Measurements from ENCODE around the gene OSBPL3.
A peak's percentile ranks its signal among the peaks of the same experiment; 100 is the strongest.

Gene OSBPL3

GRCh38 chr7:24819916-24820689, 159.9 kb downstream of the OSBPL3 start (continued):
- no peak for TF ChIP-seq GLIS2 (tag by site-specific recombination; IDR thresholded peaks at IDR 0.05)
- no peak for TF ChIP-seq TRIM28 (IDR thresholded peaks at IDR 0.05; ENCODE audit: borderline replicate concordance, low read length)
- no peak for TF ChIP-seq HOXC10 (CRISPR knock-in tag; IDR thresholded peaks at IDR 0.05)
- TF ChIP-seq ZBTB8A (tag by site-specific recombination; IDR thresholded peaks at IDR 0.05) = no peak
- TF ChIP-seq ZNF549 (tag by site-specific recombination; IDR thresholded peaks at IDR 0.05) = no peak
- TF ChIP-seq WT1 (tag by site-specific recombination; IDR thresholded peaks at IDR 0.05) = no peak
- TF ChIP-seq ZNF707 (tag by site-specific recombination; IDR thresholded peaks at IDR 0.05) = no peak
- TF ChIP-seq EGR2 (tag by site-specific recombination; IDR thresholded peaks at IDR 0.05; ENCODE audit: low read depth) = 0 out of 2 replicates have a peak, but pooled peaks have one; percentile 20
- no peak for TF ChIP-seq YY2 (tag by site-specific recombination; IDR thresholded peaks at IDR 0.05)
- TF ChIP-seq FEZF1 (tag by site-specific recombination; IDR thresholded peaks at IDR 0.05) = no peak
- no peak for TF ChIP-seq MYNN (tag by site-specific recombination; IDR thresholded peaks at IDR 0.05; ENCODE audit: borderline replicate concordance)
- no peak for TF ChIP-seq ZNF658 (tag by site-specific recombination; IDR thresholded peaks at IDR 0.05)
- TF ChIP-seq ZNF654 (tag by site-specific recombination; IDR thresholded peaks at IDR 0.05; ENCODE audit: low read depth) = peak; percentile 76
- TF ChIP-seq BCL11B (tag by site-specific recombination; IDR thresholded peaks at IDR 0.05; ENCODE audit: low read depth) = no peak
- no peak for TF ChIP-seq ZNF146 (tag by site-specific recombination; IDR thresholded peaks at IDR 0.05)
- no peak for TF ChIP-seq ZNF624 (tag by site-specific recombination; IDR thresholded peaks at IDR 0.05)
- TF ChIP-seq ZNF26 (tag by site-specific recombination; IDR thresholded peaks at IDR 0.05) = no peak
- TF ChIP-seq ZNF76 (tag by site-specific recombination; IDR thresholded peaks at IDR 0.05; ENCODE audit: borderline replicate concordance, low read depth) = no peak
- peak; percentile 83 for TF ChIP-seq GLIS1 (tag by site-specific recombination; IDR thresholded peaks at IDR 0.05)
- no peak for TF ChIP-seq REPIN1 (tag by site-specific recombination; IDR thresholded peaks at IDR 0.05; ENCODE audit: low read depth)
- 0 out of 2 replicates have a peak, but pooled peaks have one; percentile 25 for TF ChIP-seq ZEB2 (tag by site-specific recombination; IDR thresholded peaks at IDR 0.05)
- TF ChIP-seq GLI4 (tag by site-specific recombination; IDR thresholded peaks at IDR 0.05) = no peak
- no peak for TF ChIP-seq KLF16 (tag by site-specific recombination; IDR thresholded peaks at IDR 0.05)
- no peak for TF ChIP-seq ZNF777 (tag by site-specific recombination; IDR thresholded peaks at IDR 0.05; ENCODE audit: borderline replicate concordance)
- TF ChIP-seq ZNF426 (tag by site-specific recombination; IDR thresholded peaks at IDR 0.05) = no peak
- TF ChIP-seq ZNF416 (tag by site-specific recombination; IDR thresholded peaks at IDR 0.05) = no peak
- TF ChIP-seq HOXD13 (CRISPR knock-in tag; IDR thresholded peaks at IDR 0.05; ENCODE audit: borderline replicate concordance) = no peak
- TF ChIP-seq ZFP41 (tag by site-specific recombination; IDR thresholded peaks at IDR 0.05; ENCODE audit: borderline replicate concordance) = no peak
- TF ChIP-seq ZNF776 (tag by site-specific recombination; IDR thresholded peaks at IDR 0.05; ENCODE audit: borderline replicate concordance) = no peak
- no peak for TF ChIP-seq HIC1 (tag by site-specific recombination; IDR thresholded peaks at IDR 0.05)
- no peak for TF ChIP-seq ZNF561 (tag by site-specific recombination; IDR thresholded peaks at IDR 0.05; ENCODE audit: borderline replicate concordance)
- no peak for TF ChIP-seq ZNF302 (tag by site-specific recombination; IDR thresholded peaks at IDR 0.05; ENCODE audit: low read depth)
- TF ChIP-seq SP7 (tag by site-specific recombination; IDR thresholded peaks at IDR 0.05) = peak; percentile 93
- TF ChIP-seq ZNF157 (tag by site-specific recombination; IDR thresholded peaks at IDR 0.05) = no peak
- TF ChIP-seq ZNF747 (tag by site-specific recombination; IDR thresholded peaks at IDR 0.05) = no peak
- TF ChIP-seq ZNF629 (tag by site-specific recombination; IDR thresholded peaks at IDR 0.05) = no peak
- TF ChIP-seq ZNF404 (tag by site-specific recombination; IDR thresholded peaks at IDR 0.05) = no peak
- no peak for TF ChIP-seq ZFP37 (tag by site-specific recombination; IDR thresholded peaks at IDR 0.05)
- TF ChIP-seq ZNF2 (tag by site-specific recombination; IDR thresholded peaks at IDR 0.05) = no peak
- TF ChIP-seq ZNF140 (tag by site-specific recombination; IDR thresholded peaks at IDR 0.05) = no peak
- TF ChIP-seq ZNF223 (tag by site-specific recombination; IDR thresholded peaks at IDR 0.05) = no peak
- TF ChIP-seq YY1 (tag by site-specific recombination; IDR thresholded peaks at IDR 0.05) = no peak

All from HEK293 (cell line).